D721Med (cell line): ENCODE results near the gene SLC17A2.
"Not testable (repeated sequence)": the region's sequence is repeated elsewhere in the genome, so short reads cannot be mapped to it uniquely, and the experiment has no call there.

Source experiments
- DNase-seq: peaks from one replicate; pipeline ENCODE4 v3.0.0; 2011; ENCODE audit warnings: low spot score; ENCODE audit not compliant: insufficient read length
- FAIRE-seq: peaks from 2 replicates; lab custom pipeline; 2011; peaks lifted over from hg19 to GRCh38; lab: Jason Lieb, UNC
- TF ChIP-seq, protein P1 (sequence below): IDR thresholded peaks from 2 replicates; pipeline ENCODE4 v1.5.1; 2012; ENCODE audit warnings: mild to moderate bottlenecking, control low read depth; ENCODE audit not compliant: insufficient read depth; ENCODE audit errors: missing control alignments

Gene SLC17A2

DNA sequence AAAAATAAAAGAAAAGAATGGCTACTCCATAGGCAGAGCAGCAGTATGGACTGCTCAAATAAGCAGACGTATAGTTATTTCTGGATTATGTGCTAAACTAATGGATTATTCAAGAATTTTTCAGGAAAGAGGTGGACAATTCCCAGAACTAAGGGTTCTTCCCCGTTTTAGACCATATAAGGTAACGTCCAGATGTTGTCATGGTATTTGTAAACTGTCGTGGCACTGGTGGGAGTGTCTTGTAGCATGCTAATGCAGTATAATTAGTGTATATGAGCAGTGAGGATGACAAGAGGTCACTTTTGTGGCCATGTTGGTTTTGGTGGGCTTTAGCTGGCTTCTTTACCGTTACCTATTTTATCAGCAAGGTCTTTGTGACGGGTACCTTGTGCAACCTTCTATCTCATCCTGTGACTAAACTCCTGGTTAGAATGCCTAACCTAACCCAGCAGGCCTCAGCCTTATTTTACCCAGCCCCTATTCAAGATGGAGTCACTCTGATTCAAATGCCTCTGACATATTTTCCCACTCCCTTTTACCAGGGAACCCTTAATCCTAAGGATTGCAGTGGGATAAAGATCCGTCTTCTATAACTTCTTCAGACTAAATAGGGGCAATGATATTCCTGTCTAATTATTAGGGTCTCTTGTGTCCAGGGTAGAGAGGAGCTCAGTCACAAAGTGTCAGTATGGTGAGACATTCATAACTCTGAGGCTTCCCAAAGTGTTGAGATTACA is 21.0 kb upstream of the SLC17A2 start:
- TF ChIP-seq, protein P1, sequence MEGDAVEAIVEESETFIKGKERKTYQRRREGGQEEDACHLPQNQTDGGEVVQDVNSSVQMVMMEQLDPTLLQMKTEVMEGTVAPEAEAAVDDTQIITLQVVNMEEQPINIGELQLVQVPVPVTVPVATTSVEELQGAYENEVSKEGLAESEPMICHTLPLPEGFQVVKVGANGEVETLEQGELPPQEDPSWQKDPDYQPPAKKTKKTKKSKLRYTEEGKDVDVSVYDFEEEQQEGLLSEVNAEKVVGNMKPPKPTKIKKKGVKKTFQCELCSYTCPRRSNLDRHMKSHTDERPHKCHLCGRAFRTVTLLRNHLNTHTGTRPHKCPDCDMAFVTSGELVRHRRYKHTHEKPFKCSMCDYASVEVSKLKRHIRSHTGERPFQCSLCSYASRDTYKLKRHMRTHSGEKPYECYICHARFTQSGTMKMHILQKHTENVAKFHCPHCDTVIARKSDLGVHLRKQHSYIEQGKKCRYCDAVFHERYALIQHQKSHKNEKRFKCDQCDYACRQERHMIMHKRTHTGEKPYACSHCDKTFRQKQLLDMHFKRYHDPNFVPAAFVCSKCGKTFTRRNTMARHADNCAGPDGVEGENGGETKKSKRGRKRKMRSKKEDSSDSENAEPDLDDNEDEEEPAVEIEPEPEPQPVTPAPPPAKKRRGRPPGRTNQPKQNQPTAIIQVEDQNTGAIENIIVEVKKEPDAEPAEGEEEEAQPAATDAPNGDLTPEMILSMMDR: no peak
- no peak for DNase-seq
- no peak for FAIRE-seq

DNA sequence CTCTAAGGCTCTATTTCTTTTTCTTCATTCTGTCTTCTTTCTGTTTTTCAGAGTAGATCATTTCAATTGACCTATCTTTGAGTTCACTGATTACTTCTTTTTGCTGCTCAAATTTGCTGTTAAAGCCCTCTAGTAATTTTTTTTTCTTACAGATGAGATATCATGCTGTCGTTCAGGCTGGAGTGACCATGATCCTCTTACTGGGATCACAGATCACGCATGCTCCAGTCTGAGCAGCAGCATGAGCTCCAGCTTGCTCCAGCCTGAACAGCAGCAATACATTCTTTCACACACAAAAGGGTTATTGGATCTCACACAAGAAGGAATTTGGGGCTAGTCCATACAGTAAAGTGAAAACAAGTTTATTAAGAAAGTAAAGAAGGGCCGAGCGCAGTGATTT is 19.8 kb upstream of the SLC17A2 start:
- DNase-seq (no peak), FAIRE-seq (no peak)
- TF ChIP-seq, protein P1: no peak

DNA sequence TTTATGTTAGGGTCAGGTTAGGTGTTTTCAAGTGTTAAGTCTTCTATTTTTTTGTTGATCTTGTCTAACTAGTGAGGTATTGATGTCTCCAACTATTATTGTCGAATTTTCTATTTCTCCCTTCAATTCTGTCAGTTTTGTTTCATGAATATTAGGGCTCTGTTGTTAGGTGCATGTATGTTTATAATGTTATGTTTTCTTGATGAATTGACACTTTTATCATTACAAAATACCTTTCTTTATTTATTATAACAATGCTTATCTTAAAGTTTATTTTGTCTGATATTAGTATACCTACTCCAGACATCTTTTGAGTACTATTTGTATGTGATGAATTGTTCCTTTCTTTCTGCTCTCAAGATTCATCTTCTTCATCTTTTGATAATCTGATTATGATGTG is 19.2 kb upstream of the SLC17A2 start:
- no peak for DNase-seq
- no peak for FAIRE-seq
- TF ChIP-seq, protein P1: no peak

DNA sequence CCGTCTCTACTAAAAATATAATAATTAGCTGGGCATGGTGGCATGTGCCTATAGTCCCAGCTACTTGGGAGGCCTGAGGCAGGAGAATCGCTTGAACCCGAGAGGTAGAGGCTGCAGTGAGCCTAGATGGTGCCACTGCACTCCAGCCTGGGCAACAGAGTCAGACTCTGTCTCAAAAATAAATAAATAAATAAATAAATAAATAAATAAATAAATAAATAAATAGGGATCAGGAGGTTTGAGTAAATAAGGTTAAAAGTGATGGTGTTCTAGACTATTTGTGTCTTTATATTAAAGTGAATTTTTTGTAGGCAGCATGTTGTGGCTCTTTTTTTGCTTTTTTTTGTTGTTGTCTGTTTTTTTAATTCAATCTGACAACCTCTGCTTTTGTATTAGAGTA is 17.0 kb upstream of the SLC17A2 start:
- FAIRE-seq, DNase-seq: not testable (repeated sequence)

DNA sequence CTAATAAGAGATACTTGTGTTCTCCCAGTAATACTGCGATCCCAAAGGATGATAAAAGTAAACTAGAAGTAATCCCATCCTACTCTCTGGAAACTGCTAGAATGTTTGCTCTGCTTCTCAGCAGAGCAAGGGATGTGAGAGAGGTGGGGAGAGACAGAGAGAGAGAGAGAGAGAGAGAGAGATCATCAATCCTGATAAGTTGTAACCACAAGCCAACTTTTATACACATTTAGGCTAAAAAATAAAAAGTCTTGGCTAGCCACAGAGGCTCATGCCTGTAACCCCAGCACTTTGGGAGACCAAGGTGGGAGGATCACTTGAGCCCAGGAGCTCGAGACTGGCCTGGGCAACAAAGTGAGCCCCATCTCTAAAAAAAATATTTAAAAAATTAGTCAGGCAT is 16.1 kb upstream of the SLC17A2 start:
- TF ChIP-seq, protein P1: no peak
- FAIRE-seq (no peak), DNase-seq (no peak)

DNA sequence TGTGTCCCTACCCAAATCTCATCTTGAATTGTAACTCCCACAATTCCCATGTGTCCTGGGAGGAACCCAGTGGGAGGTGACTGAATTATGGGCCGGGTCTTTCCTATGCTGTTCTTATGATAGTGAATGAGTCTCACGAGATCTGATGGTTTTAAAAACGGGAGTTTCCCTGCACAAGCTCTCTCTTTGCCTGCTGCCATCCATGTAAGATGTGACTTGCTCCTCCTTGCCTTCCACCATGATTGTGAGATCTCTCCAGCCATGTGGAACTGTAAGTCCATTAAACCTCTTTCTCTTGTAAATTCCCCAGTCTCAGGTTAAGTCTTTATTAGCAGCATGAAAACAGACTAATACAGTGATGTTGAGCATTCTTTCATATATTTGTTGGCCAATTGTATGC is 15.2 kb upstream of the SLC17A2 start:
- DNase-seq, FAIRE-seq: not testable (repeated sequence)

DNA sequence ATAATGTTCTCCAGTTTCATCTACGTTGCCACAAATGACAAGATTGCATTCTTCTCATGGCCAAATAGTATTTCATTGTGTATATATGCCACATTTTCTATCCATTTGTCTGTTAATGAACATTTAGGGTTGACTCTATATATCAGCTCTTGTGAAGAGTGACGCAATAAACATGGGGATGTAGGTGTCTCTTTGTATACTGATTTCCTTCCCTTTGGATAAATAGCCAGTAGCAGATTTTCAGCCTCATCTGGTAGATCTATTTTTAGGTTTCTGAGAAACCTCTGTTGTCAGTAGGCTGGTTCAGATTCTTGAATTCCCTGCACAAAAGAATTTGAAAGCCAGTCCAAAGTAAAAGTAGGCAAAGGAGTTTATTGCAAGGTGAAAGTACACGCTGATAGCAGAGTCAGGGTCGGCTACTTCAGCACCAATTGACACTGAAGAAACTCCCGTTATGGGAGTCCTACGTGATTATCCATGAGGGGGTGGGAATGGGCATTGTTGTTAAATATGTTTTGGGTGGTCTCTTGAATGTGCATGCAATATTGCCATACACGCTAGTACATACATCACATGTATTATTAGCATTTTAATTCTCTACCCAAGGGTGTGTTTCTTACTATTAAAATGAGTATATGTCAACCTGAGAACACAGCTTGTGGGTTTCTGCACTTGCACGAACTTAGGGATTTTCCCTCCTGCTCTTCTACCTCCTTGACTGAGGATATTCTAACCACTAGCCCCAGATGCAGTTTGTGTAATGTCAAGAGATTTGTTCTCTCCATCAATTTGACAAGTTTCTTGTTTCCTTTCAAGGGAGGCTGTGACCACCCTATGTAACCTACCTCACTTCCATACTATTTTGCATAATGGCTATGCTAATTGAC is 14.4 kb upstream of the SLC17A2 start:
- FAIRE-seq (no peak), DNase-seq (no peak)
- TF ChIP-seq, protein P1: no peak

DNA sequence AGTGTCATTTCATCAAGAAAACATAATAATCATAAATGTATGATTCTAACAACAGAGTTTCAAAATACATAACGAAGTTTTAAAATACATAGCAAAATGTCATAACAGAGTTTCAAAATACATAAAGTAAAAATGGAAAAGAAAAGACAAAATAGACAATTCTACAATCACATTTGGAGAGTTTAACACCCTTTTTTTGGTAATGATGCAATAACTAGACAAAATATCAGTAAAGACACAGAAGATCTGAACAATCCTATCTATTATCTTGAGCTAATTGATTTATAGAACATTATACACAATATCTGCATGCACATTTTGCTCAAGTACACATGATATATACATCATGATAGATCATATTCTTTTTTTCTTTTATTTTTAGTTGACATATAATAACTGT is 13.4 kb upstream of the SLC17A2 start:
- FAIRE-seq (no peak), DNase-seq (no peak)
- TF ChIP-seq, protein P1: no peak
